NCI-H1436 treated with DMSO at 0.1 percent for 48 hours (cell line): Measurements from ENCODE around the gene GSAP.

Experiments used
- DNase-seq: peaks from one replicate; lab custom pipeline; 2025; lab: John Stamatoyannopoulos, UW

Gene GSAP

GRCh38 chr7:77409005-77409738 lies 7.0 kb downstream of the GSAP start:
- DNase-seq: no peak

GRCh38 chr7:77407906-77408305 lies 8.2 kb downstream of the GSAP start:
- DNase-seq: no peak

GRCh38 chr7:77406421-77406820 lies 9.7 kb downstream of the GSAP start:
- DNase-seq: no peak

GRCh38 chr7:77404641-77405040 lies 11.5 kb downstream of the GSAP start:
- DNase-seq: no peak

- no peak for DNase-seq
Measured at GRCh38 chr7:77403957-77404356, 12.2 kb downstream of the GSAP start.

- no peak for DNase-seq
Measured at GRCh38 chr7:77402818-77403217, 13.3 kb downstream of the GSAP start.

GRCh38 chr7:77401002-77401401 lies 15.1 kb downstream of the GSAP start:
- DNase-seq: no peak

GRCh38 chr7:77399816-77400215 lies 16.3 kb downstream of the GSAP start:
- no peak for DNase-seq

GRCh38 chr7:77396894-77397547 lies 19.1 kb downstream of the GSAP start:
- no peak for DNase-seq

- no peak for DNase-seq
Measured at GRCh38 chr7:77395626-77396025, 20.5 kb downstream of the GSAP start.

GRCh38 chr7:77393954-77394353 lies 22.2 kb downstream of the GSAP start:
- no peak for DNase-seq

GRCh38 chr7:77393261-77393660 lies 22.9 kb downstream of the GSAP start:
- DNase-seq: no peak

GRCh38 chr7:77391230-77391629 lies 24.9 kb downstream of the GSAP start:
- DNase-seq: no peak

- DNase-seq: no peak
Measured at GRCh38 chr7:77388055-77388641, 28.0 kb downstream of the GSAP start.

- DNase-seq: no peak
Measured at GRCh38 chr7:77386165-77386822, 29.9 kb downstream of the GSAP start.

GRCh38 chr7:77383333-77383740 lies 32.8 kb downstream of the GSAP start:
- DNase-seq: no peak

- DNase-seq: no peak
Measured at GRCh38 chr7:77382532-77382931, 33.6 kb downstream of the GSAP start.

GRCh38 chr7:77378584-77378983 lies 37.6 kb downstream of the GSAP start:
- no peak for DNase-seq

- DNase-seq: no peak
Measured at GRCh38 chr7:77370606-77371005, 45.5 kb downstream of the GSAP start.

- no peak for DNase-seq
Measured at GRCh38 chr7:77368974-77369373, 47.2 kb downstream of the GSAP start.

GRCh38 chr7:77367976-77368375 lies 48.2 kb downstream of the GSAP start:
- DNase-seq: no peak

GRCh38 chr7:77362905-77363304 lies 53.2 kb downstream of the GSAP start:
- no peak for DNase-seq

GRCh38 chr7:77360969-77361368 lies 55.2 kb downstream of the GSAP start:
- no peak for DNase-seq
